CD14-positive monocyte (primary cell): Measurements from ENCODE around the gene EML4. TPM values are rescaled to one million over a fixed set of nuclear protein-coding genes. Genes with fewer than 3 reads are reported as not detected.

ENCODE experiments used
- DNase-seq, 3 donors: peaks; one replicate each; pipeline ENCODE4 v3.0.0-alpha.2; 2011 to 2022
- H2AFZ ChIP-seq: 2 replicates; pipeline ENCODE4 v1.6.0; 2012; ENCODE audit warnings: mild to moderate bottlenecking, low read depth, low read length, inconsistent platforms; ENCODE audit not compliant: insufficient read depth, poor library complexity, severe bottlenecking
- H3K27ac ChIP-seq, 2 donors: 1 replicate in 1 of 2; 2 replicates in 1 of 2; pipeline ENCODE4 v1.5.1; 2012 to 2013; ENCODE audit warnings: low read length in 2 of 2, control low read depth in 1 of 2, inconsistent platforms in 1 of 2, low read depth in 1 of 2, mild to moderate bottlenecking in 1 of 2
- H3K27me3 ChIP-seq, 2 donors: one replicate each; pipeline versions ENCODE4 v1.6.0 to v1.6.1; 2011 to 2013; ENCODE audit warnings: low read length in 2 of 2; ENCODE audit not compliant: control insufficient read depth in 2 of 2, insufficient read depth in 2 of 2
- H3K36me3 ChIP-seq, 2 donors: replicated peaks in 1 of 2; 1 replicate in 1 of 2; 2 replicates in 1 of 2; pipeline versions ENCODE4 v1.5.1 to v1.6.1; 2012 to 2013; ENCODE audit warnings: low read length in 2 of 2, control low read depth in 1 of 2, inconsistent platforms in 1 of 2, mild to moderate bottlenecking in 1 of 2; ENCODE audit not compliant: insufficient read depth in 2 of 2, control insufficient read depth in 1 of 2
- H3K4me1 ChIP-seq, 2 donors: 1 replicate in 1 of 2; 2 replicates in 1 of 2; pipeline versions ENCODE4 v1.5.1 to v1.6.1; 2012 to 2013; ENCODE audit warnings: low read length in 2 of 2, control low read depth in 1 of 2, inconsistent platforms in 1 of 2, mild to moderate bottlenecking in 1 of 2, moderate library complexity in 1 of 2; ENCODE audit not compliant: insufficient read depth in 2 of 2, control insufficient read depth in 1 of 2
- H3K4me2 ChIP-seq: replicated peaks from 2 replicates; pipeline ENCODE3; 2012; ENCODE audit warnings: low read length, moderate library complexity, mild to moderate bottlenecking; ENCODE audit not compliant: poor library complexity, severe bottlenecking; ENCODE audit errors: extremely low read depth
- H3K4me3 ChIP-seq, 3 experiments: fragments of 200-600 bp in 1 of 3; sonication (generic) in 1 of 3; replicated peaks in 1 of 3; 1 replicate in 2 of 3; 2 replicates in 1 of 3; pipeline ENCODE4 v1.5.1; 2011 to 2013; ENCODE audit warnings: low read length in 3 of 3, mild to moderate bottlenecking in 3 of 3, control low read depth in 2 of 3, low read depth in 2 of 3, inconsistent platforms in 1 of 3, moderate library complexity in 1 of 3
- H3K79me2 ChIP-seq: 2 replicates; pipeline ENCODE4 v1.6.0; 2012; ENCODE audit warnings: mild to moderate bottlenecking, control low read depth, inconsistent platforms, low read length, moderate library complexity; ENCODE audit not compliant: insufficient read depth
- H3K9ac ChIP-seq: 2 replicates; pipeline ENCODE4 v1.6.0; 2017; ENCODE audit warnings: low read length, mild to moderate bottlenecking; ENCODE audit not compliant: insufficient read depth, poor library complexity, severe bottlenecking
- H3K9me3 ChIP-seq, 2 donors: replicated peaks in 1 of 2; 1 replicate in 1 of 2; 2 replicates in 1 of 2; pipeline versions ENCODE4 v1.5.1 to v1.6.1; 2012 to 2013; ENCODE audit warnings: low read length in 2 of 2, control low read depth in 1 of 2; ENCODE audit not compliant: control insufficient read depth in 1 of 2, insufficient read depth in 1 of 2
- H4K20me1 ChIP-seq: 2 replicates; pipeline ENCODE4 v1.6.0; 2012; ENCODE audit warnings: mild to moderate bottlenecking, low read length, control low read depth, moderate library complexity; ENCODE audit not compliant: insufficient read depth
- H3K27ac Mint-ChIP-seq, 7 donors: one replicate each; pipeline ENCODE4 v1.8.0; 2020; ENCODE audit warnings: mild to moderate bottlenecking in 7 of 7, mixed read lengths in 7 of 7, moderate library complexity in 6 of 7, inconsistent platforms in 2 of 7
- H3K27me3 Mint-ChIP-seq, 3 donors: one replicate each; pipeline ENCODE4 v1.8.0; 2021 to 2022; ENCODE audit warnings: low read depth in 3 of 3, mild to moderate bottlenecking in 3 of 3, mixed read lengths in 3 of 3, moderate library complexity in 3 of 3, inconsistent platforms in 1 of 3
- H3K36me3 Mint-ChIP-seq, 2 donors: one replicate each; pipeline ENCODE4 v1.8.0; 2020; ENCODE audit warnings: mixed read lengths in 2 of 2, inconsistent platforms in 1 of 2, mild to moderate bottlenecking in 1 of 2
- H3K4me1 Mint-ChIP-seq: one replicate; pipeline ENCODE4 v1.8.0; 2020; ENCODE audit warnings: mild to moderate bottlenecking, mixed read lengths
- H3K4me3 Mint-ChIP-seq, 2 donors: one replicate each; pipeline ENCODE4 v1.8.0; 2020; ENCODE audit warnings: mild to moderate bottlenecking in 2 of 2, mixed read lengths in 2 of 2, moderate library complexity in 1 of 2
- H3K9me3 Mint-ChIP-seq, 7 donors: one replicate each; pipeline ENCODE4 v1.8.0; 2020 to 2022; ENCODE audit warnings: mixed read lengths in 7 of 7, mild to moderate bottlenecking in 6 of 7, moderate library complexity in 6 of 7, inconsistent platforms in 2 of 7
- WGBS: methylation state at CpG from one replicate; pipeline ENCODE4 v1.1.5; 2013; ENCODE audit warnings: missing lambda C conversion rate; ENCODE audit not compliant: insufficient coverage; 5-methylcytosine and 5-hydroxymethylcytosine counted together
- intact Hi-C, 2 donors: fragments of 100-400 bp; cut with micrococcal nuclease; formaldehyde crosslinking; loops; one replicate each; pipeline versions ENCODE4 v1.15.0 to v1.15.1; 2023
- polyA plus RNA-seq, 3 donors: library from polyadenylated mRNA; depleted of rRNA in 1 of 3; unstranded in 2 of 3; stranded (reverse) in 1 of 3; fragments of 300-500 nt in 2 of 3; fragments of >200 nt in 1 of 3; fragmentation: Illumina TruSeq in 2 of 3; gene quantifications; 1 replicate in 2 of 3; 2 replicates in 1 of 3; pipeline ENCODE4 v1.2.3, GENCODE V29; 2012 to 2021
- TF ChIP-seq, protein P1 (sequence below): fragments of 200-600 bp; IDR thresholded peaks from one replicate; pipeline ENCODE4 v1.8.0; 2022; ENCODE audit warnings: antibody characterized with exemption, mild to moderate bottlenecking

The EML4 gene
- polyA plus RNA-seq, 3 donors, result 11.5 to 24.3 (median 15.0) TPM

DNA sequence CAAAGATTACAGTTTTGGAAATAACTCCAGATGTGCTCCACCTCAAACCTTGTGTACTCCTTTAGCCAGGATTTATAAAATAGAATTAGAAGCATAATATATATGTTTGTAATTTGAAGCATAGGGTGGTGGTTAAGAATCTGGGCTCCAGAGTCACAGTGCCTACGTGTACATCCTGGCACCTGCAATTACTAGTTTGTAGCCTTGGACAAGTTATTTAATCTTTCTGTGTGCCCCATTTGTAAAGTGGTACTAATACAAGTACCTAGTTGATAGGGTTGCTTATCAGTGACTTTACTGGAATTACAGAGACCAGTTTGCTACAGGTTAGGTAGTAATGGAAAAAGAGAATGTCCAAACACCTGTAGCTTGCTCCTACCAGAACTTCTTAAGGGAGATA, 28.6 kb downstream of the EML4 start:
- Histone ChIP-seq H4K20me1 (peaks cover 84% of the 10 kb centered on the region), H3K27me3 (no peaks in the 10 kb centered on the region), H3K4me3 (no peak overlapping the region), H2AFZ (no peak overlapping the region), H3K27ac (no peak overlapping the region), H3K79me2 (peaks cover 84% of the 10 kb centered on the region), H3K4me2 (no peak overlapping the region), H3K9me3 (no peaks in the 10 kb centered on the region), H3K9ac (no peak overlapping the region), H3K4me1 (peaks cover 31 to 46% of the 10 kb centered on the region in 2 donors), H3K36me3 (no peaks in the 10 kb centered on the region)
- DNase-seq, result no peak
- Mint-ChIP-seq H3K27me3 (peaks cover 0 to 3% (median 2%) of the 10 kb centered on the region in 3 donors), H3K9me3 (no peaks in the 10 kb centered on the region), H3K27ac (no peak overlapping the region), H3K36me3 (peaks cover 8 to 10% of the 10 kb centered on the region in 2 donors), H3K4me3 (no peak overlapping the region), H3K4me1 (peaks cover 57% of the 10 kb centered on the region)
- intact Hi-C loops, result loop anchor here (5.0 kb wide), 1 partner anchor 100 kb away; no protein-coding TSS in a partner anchor
- no CpG with 5 or more reads among the region's 1 CpG for WGBS
- TF ChIP-seq, protein P1, sequence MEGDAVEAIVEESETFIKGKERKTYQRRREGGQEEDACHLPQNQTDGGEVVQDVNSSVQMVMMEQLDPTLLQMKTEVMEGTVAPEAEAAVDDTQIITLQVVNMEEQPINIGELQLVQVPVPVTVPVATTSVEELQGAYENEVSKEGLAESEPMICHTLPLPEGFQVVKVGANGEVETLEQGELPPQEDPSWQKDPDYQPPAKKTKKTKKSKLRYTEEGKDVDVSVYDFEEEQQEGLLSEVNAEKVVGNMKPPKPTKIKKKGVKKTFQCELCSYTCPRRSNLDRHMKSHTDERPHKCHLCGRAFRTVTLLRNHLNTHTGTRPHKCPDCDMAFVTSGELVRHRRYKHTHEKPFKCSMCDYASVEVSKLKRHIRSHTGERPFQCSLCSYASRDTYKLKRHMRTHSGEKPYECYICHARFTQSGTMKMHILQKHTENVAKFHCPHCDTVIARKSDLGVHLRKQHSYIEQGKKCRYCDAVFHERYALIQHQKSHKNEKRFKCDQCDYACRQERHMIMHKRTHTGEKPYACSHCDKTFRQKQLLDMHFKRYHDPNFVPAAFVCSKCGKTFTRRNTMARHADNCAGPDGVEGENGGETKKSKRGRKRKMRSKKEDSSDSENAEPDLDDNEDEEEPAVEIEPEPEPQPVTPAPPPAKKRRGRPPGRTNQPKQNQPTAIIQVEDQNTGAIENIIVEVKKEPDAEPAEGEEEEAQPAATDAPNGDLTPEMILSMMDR, result no peak

DNA sequence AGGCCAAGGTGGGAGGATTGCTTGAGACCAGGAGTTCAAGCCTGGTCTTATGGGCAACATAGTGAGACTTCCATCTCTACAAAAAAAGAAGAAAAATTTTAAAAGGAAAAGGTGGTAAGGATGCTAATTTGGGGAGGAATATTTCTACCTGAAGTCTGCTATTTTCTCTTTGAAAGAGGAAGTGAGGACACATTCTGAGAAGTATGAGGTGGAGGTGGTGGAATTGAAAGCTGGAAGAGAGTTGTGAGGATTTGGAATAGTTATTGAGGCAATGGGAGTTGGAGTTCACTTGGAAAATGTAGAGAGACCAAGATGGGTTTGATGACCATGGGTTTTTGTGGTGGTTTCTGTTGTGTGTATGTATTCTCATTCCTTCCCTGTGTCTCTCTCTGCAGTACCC, 29.3 kb downstream of the EML4 start:
- Mint-ChIP-seq H3K9me3 (no peaks in the 10 kb centered on the region), H3K27me3 (peaks cover 0 to 3% (median 2%) of the 10 kb centered on the region in 3 donors), H3K27ac (peak overlapping the region in 1 of 7 donors; percentile 14), H3K4me3 (no peak overlapping the region), H3K36me3 (peaks cover 8 to 10% of the 10 kb centered on the region in 2 donors), H3K4me1 (peaks cover 52% of the 10 kb centered on the region)
- H3K4me2 ChIP-seq, result no peak overlapping the region
- TF ChIP-seq, protein P1, result no peak
- no peak for DNase-seq
- intact Hi-C loops, result loop anchor here (5.0 kb wide), 1 partner anchor 101 kb away; no protein-coding TSS in a partner anchor
- H3K9ac ChIP-seq, result no peak overlapping the region
- H2AFZ ChIP-seq, result no peak overlapping the region
- H3K4me3 ChIP-seq, result no peak overlapping the region
- peaks cover 28 to 39% of the 10 kb centered on the region in 2 donors for H3K4me1 ChIP-seq
- no peaks in the 10 kb centered on the region for H3K36me3 ChIP-seq
- H3K27me3 ChIP-seq, result no peaks in the 10 kb centered on the region
- no peaks in the 10 kb centered on the region for H3K9me3 ChIP-seq
- H3K27ac ChIP-seq, result no peak overlapping the region
- peaks cover 83% of the 10 kb centered on the region for H3K79me2 ChIP-seq
- peaks cover 84% of the 10 kb centered on the region for H4K20me1 ChIP-seq
